Upper lobe of left lung (tissue), 4 donors: ENCODE results near the gene SLC25A21.

Experiments used
- POLR2A ChIP-seq, 4 donors: fragments of 450-650 bp; IDR thresholded peaks; one replicate each; pipeline ENCODE4 v1.5.1; 2016 to 2017; ENCODE audit warnings: antibody characterized with exemption in 4 of 4, mild to moderate bottlenecking in 2 of 4
- POLR2AphosphoS5 ChIP-seq, 2 donors: sonication (generic); formaldehyde crosslinking; IDR thresholded peaks; one replicate each; pipeline ENCODE4 v1.5.1; 2017; ENCODE audit warnings: antibody characterized with exemption in 2 of 2
- TF ChIP-seq, protein P1 (sequence below), 6 experiments: fragments of 450-650 bp in 4 of 6; fragments of 200-600 bp in 2 of 6; sonication (generic) in 2 of 6; IDR thresholded peaks; one replicate each; pipeline ENCODE4 v1.5.1; 2016 to 2019; ENCODE audit warnings: antibody characterized with exemption in 6 of 6

DNA sequence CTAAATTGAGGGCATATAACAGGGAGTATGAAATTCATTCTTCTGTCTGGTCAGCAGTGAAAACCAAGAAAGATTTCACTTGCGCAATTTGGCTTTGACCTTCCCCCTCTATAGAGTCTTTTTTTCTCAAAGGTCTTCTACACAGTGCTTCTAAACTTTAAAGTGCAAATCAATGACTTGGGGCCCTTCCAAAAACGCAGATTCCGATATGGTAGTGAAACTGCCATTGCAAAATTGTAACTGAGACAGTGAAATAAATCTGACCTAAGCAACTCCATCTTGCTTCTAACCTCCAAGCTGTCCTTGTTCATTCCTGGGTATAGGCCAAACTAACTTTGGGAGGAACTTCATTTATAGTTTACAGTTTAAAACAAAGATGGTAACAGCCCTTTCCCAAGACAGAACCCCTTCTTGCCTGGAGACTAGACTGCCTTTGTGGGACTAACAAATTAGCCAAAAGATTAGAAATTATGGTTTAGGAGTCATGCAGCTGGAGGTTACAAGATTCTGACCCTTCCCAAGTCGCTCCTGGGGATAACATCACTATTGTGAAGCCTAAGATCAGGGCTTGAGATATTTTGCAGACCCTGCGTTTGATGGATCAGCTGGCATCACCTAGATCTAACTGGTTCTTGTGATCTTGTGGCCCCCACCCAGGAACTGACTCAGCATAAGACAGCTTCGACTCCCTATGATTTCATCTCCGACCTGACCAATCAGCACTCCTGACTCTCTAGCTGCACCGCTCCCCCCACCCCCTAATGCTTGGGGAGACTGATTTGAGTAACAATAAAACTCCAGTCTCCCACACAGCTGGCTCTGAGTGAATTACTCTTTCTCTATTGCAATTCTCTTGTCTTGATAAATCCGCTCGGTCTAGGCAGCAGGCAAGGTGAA, 5.0 kb downstream of the SLC25A21 start:
- TF ChIP-seq POLR2AphosphoS5 (IDR thresholded peaks at IDR 0.05) (no peak), POLR2A (IDR thresholded peaks at IDR 0.05) (no peak)
- TF ChIP-seq, protein P1, sequence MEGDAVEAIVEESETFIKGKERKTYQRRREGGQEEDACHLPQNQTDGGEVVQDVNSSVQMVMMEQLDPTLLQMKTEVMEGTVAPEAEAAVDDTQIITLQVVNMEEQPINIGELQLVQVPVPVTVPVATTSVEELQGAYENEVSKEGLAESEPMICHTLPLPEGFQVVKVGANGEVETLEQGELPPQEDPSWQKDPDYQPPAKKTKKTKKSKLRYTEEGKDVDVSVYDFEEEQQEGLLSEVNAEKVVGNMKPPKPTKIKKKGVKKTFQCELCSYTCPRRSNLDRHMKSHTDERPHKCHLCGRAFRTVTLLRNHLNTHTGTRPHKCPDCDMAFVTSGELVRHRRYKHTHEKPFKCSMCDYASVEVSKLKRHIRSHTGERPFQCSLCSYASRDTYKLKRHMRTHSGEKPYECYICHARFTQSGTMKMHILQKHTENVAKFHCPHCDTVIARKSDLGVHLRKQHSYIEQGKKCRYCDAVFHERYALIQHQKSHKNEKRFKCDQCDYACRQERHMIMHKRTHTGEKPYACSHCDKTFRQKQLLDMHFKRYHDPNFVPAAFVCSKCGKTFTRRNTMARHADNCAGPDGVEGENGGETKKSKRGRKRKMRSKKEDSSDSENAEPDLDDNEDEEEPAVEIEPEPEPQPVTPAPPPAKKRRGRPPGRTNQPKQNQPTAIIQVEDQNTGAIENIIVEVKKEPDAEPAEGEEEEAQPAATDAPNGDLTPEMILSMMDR (IDR thresholded peaks at IDR 0.05): no peak
